Activated CD8-positive, alpha-beta memory T cell treated with anti-CD3 and anti-CD28 coated beads, Interleukin-2, amount 50 U/mL, for 24 hours (primary cell): ENCODE results near the gene NELL1.

Experiments
- DNase-seq: peaks from one replicate; pipeline ENCODE4 v3.0.0-alpha.2; 2020; ENCODE audit errors: extremely low read depth

NELL1 gene

GRCh38 chr11:21560466-21560975 is 891.1 kb downstream of the NELL1 start:
- no peak for DNase-seq

GRCh38 chr11:21561581-21561980 is 892.2 kb downstream of the NELL1 start:
- DNase-seq: no peak

GRCh38 chr11:21564095-21564494 is 894.7 kb downstream of the NELL1 start:
- no peak for DNase-seq

- DNase-seq: no peak
These were observed 895.7 kb downstream of the NELL1 start for GRCh38 chr11:21564833-21565682.

GRCh38 chr11:21566521-21567117 is 897.2 kb downstream of the NELL1 start:
- no peak for DNase-seq

GRCh38 chr11:21567645-21568290 is 898.4 kb downstream of the NELL1 start:
- DNase-seq: no peak

- no peak for DNase-seq
These were observed 902.8 kb downstream of the NELL1 start for GRCh38 chr11:21572210-21572609.

GRCh38 chr11:21582791-21583190 is 913.4 kb downstream of the NELL1 start:
- DNase-seq: no peak

- DNase-seq: no peak
These were observed 919.4 kb downstream of the NELL1 start for GRCh38 chr11:21588754-21589153.

GRCh38 chr11:21602699-21603098 is 933.3 kb downstream of the NELL1 start:
- no peak for DNase-seq

- no peak for DNase-seq
These were observed 934.5 kb downstream of the NELL1 start for GRCh38 chr11:21603886-21604285.

- no peak for DNase-seq
These were observed 935.2 kb downstream of the NELL1 start for GRCh38 chr11:21604564-21604963.

GRCh38 chr11:21612326-21612725 is 942.9 kb downstream of the NELL1 start:
- DNase-seq: no peak

GRCh38 chr11:21614961-21615360 is 945.6 kb downstream of the NELL1 start:
- no peak for DNase-seq

GRCh38 chr11:21615955-21616371 is 946.6 kb downstream of the NELL1 start:
- no peak for DNase-seq

- DNase-seq: no peak
These were observed 953.2 kb downstream of the NELL1 start for GRCh38 chr11:21622566-21622965.

- no peak for DNase-seq
These were observed 953.6 kb downstream of the NELL1 start for GRCh38 chr11:21622995-21623394.
